H9 (cell line): Measurements from ENCODE around the gene DIAPH3. TPM values are rescaled to one million over a fixed set of nuclear protein-coding genes. Genes with fewer than 3 reads are reported as not detected.

Source experiments
- DNase-seq: peaks from one replicate; pipeline ENCODE4 v3.0.0-alpha.2; 2017
- H2AFZ ChIP-seq: one replicate; pipeline ENCODE4 v1.6.1; 2013; ENCODE audit warnings: mild to moderate bottlenecking, low read length, control low read depth, moderate library complexity
- H2AK5ac ChIP-seq: 2 replicates; pipeline ENCODE4 v1.6.1; 2013; ENCODE audit warnings: low read length, control low read depth, mixed read lengths; ENCODE audit not compliant: insufficient read length
- H2BK120ac ChIP-seq: one replicate; pipeline ENCODE4 v1.6.1; 2013; ENCODE audit warnings: low read depth, mild to moderate bottlenecking, low read length, control low read depth, inconsistent platforms; ENCODE audit not compliant: poor library complexity, severe bottlenecking
- H2BK12ac ChIP-seq: 2 replicates; pipeline ENCODE4 v1.6.1; 2013; ENCODE audit warnings: low read length, control low read depth, mixed read lengths, low read depth; ENCODE audit not compliant: insufficient read length
- H2BK15ac ChIP-seq: 2 replicates; pipeline ENCODE4 v1.6.1; 2013; ENCODE audit warnings: low read depth, low read length, control low read depth
- H2BK20ac ChIP-seq: one replicate; pipeline ENCODE4 v1.6.1; 2013; ENCODE audit warnings: low read depth, mild to moderate bottlenecking, low read length, control low read depth, inconsistent platforms; ENCODE audit not compliant: poor library complexity, severe bottlenecking
- H2BK5ac ChIP-seq: 2 replicates; pipeline ENCODE4 v1.6.1; 2013; ENCODE audit warnings: low read length, control low read depth, mixed read lengths; ENCODE audit not compliant: insufficient read length
- H3K14ac ChIP-seq: 2 replicates; pipeline ENCODE4 v1.6.1; 2013; ENCODE audit warnings: low read length, control low read depth; ENCODE audit not compliant: insufficient read depth
- H3K18ac ChIP-seq: 2 replicates; pipeline ENCODE4 v1.6.1; 2013; ENCODE audit warnings: low read depth, mild to moderate bottlenecking, mixed read lengths, low read length, control low read depth; ENCODE audit not compliant: insufficient read length
- H3K23ac ChIP-seq: 2 replicates; pipeline ENCODE4 v1.6.1; 2013; ENCODE audit warnings: low read length, control low read depth, mixed read lengths, low read depth; ENCODE audit not compliant: insufficient read length
- H3K23me2 ChIP-seq: 2 replicates; pipeline ENCODE4 v1.6.1; 2013; ENCODE audit warnings: low read depth, mild to moderate bottlenecking, mixed read lengths, low read length, control low read depth; ENCODE audit not compliant: insufficient read length, poor library complexity, severe bottlenecking
- H3K27ac ChIP-seq: 2 replicates; pipeline ENCODE4 v1.5.1; 2013; ENCODE audit warnings: low read length, control low read depth, mixed read lengths, low read depth; ENCODE audit not compliant: insufficient read length
- H3K27me3 ChIP-seq: 2 replicates; pipeline ENCODE4 v1.6.1; 2013; ENCODE audit warnings: low read length, control low read depth, inconsistent platforms; ENCODE audit not compliant: insufficient read depth
- H3K4ac ChIP-seq: 2 replicates; pipeline ENCODE4 v1.6.1; 2013; ENCODE audit warnings: low read depth, mild to moderate bottlenecking, control low read depth, inconsistent platforms, low read length, moderate library complexity
- H3K4me1 ChIP-seq: 2 replicates; pipeline ENCODE4 v1.6.1; 2013; ENCODE audit warnings: low read length, control low read depth, inconsistent platforms; ENCODE audit not compliant: insufficient read depth
- H3K4me2 ChIP-seq: 2 replicates; pipeline ENCODE4 v1.6.1; 2013; ENCODE audit warnings: low read length, control low read depth, mixed read lengths; ENCODE audit not compliant: insufficient read length, insufficient read depth
- H3K56ac ChIP-seq: 2 replicates; pipeline ENCODE4 v1.6.1; 2013; ENCODE audit warnings: low read depth, mild to moderate bottlenecking, mixed read lengths, low read length, control low read depth; ENCODE audit not compliant: insufficient read length
- H3K79me1 ChIP-seq: 2 replicates; pipeline ENCODE4 v1.6.1; 2013; ENCODE audit warnings: low read depth, mild to moderate bottlenecking, moderate library complexity, low read length, control low read depth, inconsistent platforms; ENCODE audit not compliant: insufficient read depth, poor library complexity, severe bottlenecking
- H3K79me2 ChIP-seq: 2 replicates; pipeline ENCODE4 v1.6.1; 2013; ENCODE audit warnings: low read length, control low read depth, inconsistent platforms; ENCODE audit not compliant: insufficient read depth
- H3K9ac ChIP-seq: 2 replicates; pipeline ENCODE4 v1.6.1; 2013; ENCODE audit warnings: low read length, control low read depth, mixed read lengths; ENCODE audit not compliant: insufficient read length; ENCODE audit errors: extremely low read depth
- H3K9me3 ChIP-seq: one replicate; pipeline ENCODE4 v1.6.1; 2013; ENCODE audit warnings: low read depth, low read length, inconsistent platforms; ENCODE audit not compliant: control insufficient read depth
- H3T11ph ChIP-seq: one replicate; pipeline ENCODE4 v1.6.1; 2013; ENCODE audit warnings: mild to moderate bottlenecking, low read length, control low read depth, inconsistent platforms
- H4K20me1 ChIP-seq: one replicate; pipeline ENCODE4 v1.6.1; 2013; ENCODE audit not compliant: control insufficient read depth, insufficient read length, insufficient read depth
- H4K5ac ChIP-seq: 2 replicates; pipeline ENCODE4 v1.6.1; 2013; ENCODE audit warnings: low read depth, mild to moderate bottlenecking, mixed read lengths, low read length, control low read depth; ENCODE audit not compliant: insufficient read length
- H4K8ac ChIP-seq: replicated peaks from 2 replicates; pipeline ENCODE4 v1.6.1; 2013; ENCODE audit warnings: low read length, control low read depth, mixed read lengths, low read depth; ENCODE audit not compliant: insufficient read length
- H4K91ac ChIP-seq: 2 replicates; pipeline ENCODE4 v1.6.1; 2013; ENCODE audit warnings: low read depth, mild to moderate bottlenecking, moderate library complexity, mixed read lengths, low read length, control low read depth; ENCODE audit not compliant: insufficient read length
- H3K27ac Mint-ChIP-seq, 3 experiments: 2 replicates in 2 of 3; 3 replicates in 1 of 3; pipeline ENCODE4 v1.8.0; 2020 to 2021; ENCODE audit warnings: mixed read lengths in 3 of 3, mild to moderate bottlenecking in 1 of 3, moderate library complexity in 1 of 3
- H3K27me3 Mint-ChIP-seq: 2 replicates; pipeline ENCODE4 v1.8.0; 2021; ENCODE audit warnings: low read depth, mild to moderate bottlenecking, moderate library complexity, mixed read lengths
- H3K36me3 Mint-ChIP-seq, 3 experiments: 2 replicates in 2 of 3; 3 replicates in 1 of 3; pipeline ENCODE4 v1.8.0; 2020 to 2021; ENCODE audit warnings: low read depth in 3 of 3, mixed read lengths in 3 of 3; ENCODE audit not compliant: insufficient read depth in 1 of 3
- H3K4me1 Mint-ChIP-seq, 2 experiments: 2 replicates each; pipeline ENCODE4 v1.8.0; 2020; ENCODE audit warnings: mixed read lengths in 2 of 2
- H3K4me3 Mint-ChIP-seq, 2 experiments: 2 replicates in 1 of 2; 3 replicates in 1 of 2; pipeline ENCODE4 v1.8.0; 2020 to 2021; ENCODE audit warnings: mild to moderate bottlenecking in 2 of 2, mixed read lengths in 2 of 2, moderate library complexity in 1 of 2
- H3K9me3 Mint-ChIP-seq, 2 experiments: 2 replicates in 1 of 2; 3 replicates in 1 of 2; pipeline ENCODE4 v1.8.0; 2020; ENCODE audit warnings: mild to moderate bottlenecking in 2 of 2, mixed read lengths in 2 of 2, moderate library complexity in 1 of 2
- WGBS: extraction: QIAGEN DNeasy Blood & Tissue Kit; methylation state at CpG from one replicate; pipeline ENCODE4 v1.1.7; 2013; ENCODE audit warnings: missing lambda C conversion rate, low lambda C conversion rate, mixed read lengths; ENCODE audit not compliant: insufficient read length; ENCODE audit errors: extremely low coverage; 5-methylcytosine and 5-hydroxymethylcytosine counted together
- total RNA-seq: library from RNA; stranded (reverse); gene quantifications from 2 replicates; pipeline ENCODE4 v1.2.1, GENCODE V29; 2021
- TF ChIP-seq, protein P1 (sequence below): fragments of 200-600 bp; sonication (generic); conservative IDR thresholded peaks from 3 replicates; pipeline ENCODE4 v1.8.0; 2021; ENCODE audit warnings: antibody characterized with exemption, mild to moderate bottlenecking

Gene DIAPH3
- total RNA-seq, 1 experiment from 2014 or later: 23.1 TPM

DNA sequence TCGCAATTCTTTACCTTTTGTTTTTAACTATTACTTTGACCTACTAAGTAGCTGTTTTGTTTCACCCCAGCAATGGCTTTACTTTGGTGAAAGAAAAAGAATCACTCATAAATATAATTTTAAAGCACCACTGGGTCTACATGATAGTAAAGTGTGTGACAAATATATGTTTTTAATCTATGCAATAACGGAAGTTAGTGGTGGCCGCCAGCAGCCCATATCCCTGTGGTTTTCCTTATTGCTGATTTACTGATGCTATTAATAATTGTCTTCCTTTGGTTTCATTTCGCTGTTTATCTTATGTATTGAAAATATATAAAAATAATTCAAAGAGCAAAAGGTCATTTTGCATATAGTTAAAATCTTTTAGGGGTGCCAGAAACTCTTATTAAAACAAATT, 491.3 kb downstream of the DIAPH3 start:
- no peak overlapping the region for H3T11ph ChIP-seq
- H3K27ac Mint-ChIP-seq: no peak overlapping the region; a peak in 1 of 7 replicates
- H3K4ac ChIP-seq: no peak overlapping the region
- H3K79me2 ChIP-seq: no peaks in the 10 kb centered on the region
- H3K36me3 Mint-ChIP-seq: peaks cover 0 to 1% (median 0%) of the 10 kb centered on the region in 3 experiments; a peak in 2 of 7 replicates
- H3K14ac ChIP-seq: no peak overlapping the region; the same call in 1 of the 2 replicates
- peaks cover 17 to 32% of the 10 kb centered on the region in 2 experiments for H3K4me1 Mint-ChIP-seq
- no peak overlapping the region for H4K8ac ChIP-seq
- H2AK5ac ChIP-seq: no peak overlapping the region
- H3K4me3 Mint-ChIP-seq: no peak overlapping the region
- no peak overlapping the region for H2BK5ac ChIP-seq
- H2BK120ac ChIP-seq: no peak overlapping the region
- H2BK20ac ChIP-seq: no peak overlapping the region
- no peak overlapping the region for H2AFZ ChIP-seq
- no peak overlapping the region for H3K18ac ChIP-seq
- H3K9me3 Mint-ChIP-seq: no peaks in the 10 kb centered on the region
- H2BK12ac ChIP-seq: no peak overlapping the region
- H3K9me3 ChIP-seq: no peaks in the 10 kb centered on the region
- H3K4me2 ChIP-seq: no peak overlapping the region
- H3K56ac ChIP-seq: no peak overlapping the region
- H3K27me3 ChIP-seq: no peaks in the 10 kb centered on the region
- no peaks in the 10 kb centered on the region for H3K79me1 ChIP-seq
- no CpG with 5 or more reads among the region's 4 CpGs for WGBS
- H4K91ac ChIP-seq: no peak overlapping the region
- no peak overlapping the region for H3K27ac ChIP-seq
- H4K20me1 ChIP-seq: no peaks in the 10 kb centered on the region
- no peak for DNase-seq
- H3K9ac ChIP-seq: no peak overlapping the region
- H3K23ac ChIP-seq: no peak overlapping the region
- no peaks in the 10 kb centered on the region for H3K23me2 ChIP-seq
- no peak overlapping the region for H2BK15ac ChIP-seq
- no peaks in the 10 kb centered on the region for H3K27me3 Mint-ChIP-seq
- peaks cover 9% of the 10 kb centered on the region for H3K4me1 ChIP-seq
- H4K5ac ChIP-seq: no peak overlapping the region
- TF ChIP-seq, protein P1, sequence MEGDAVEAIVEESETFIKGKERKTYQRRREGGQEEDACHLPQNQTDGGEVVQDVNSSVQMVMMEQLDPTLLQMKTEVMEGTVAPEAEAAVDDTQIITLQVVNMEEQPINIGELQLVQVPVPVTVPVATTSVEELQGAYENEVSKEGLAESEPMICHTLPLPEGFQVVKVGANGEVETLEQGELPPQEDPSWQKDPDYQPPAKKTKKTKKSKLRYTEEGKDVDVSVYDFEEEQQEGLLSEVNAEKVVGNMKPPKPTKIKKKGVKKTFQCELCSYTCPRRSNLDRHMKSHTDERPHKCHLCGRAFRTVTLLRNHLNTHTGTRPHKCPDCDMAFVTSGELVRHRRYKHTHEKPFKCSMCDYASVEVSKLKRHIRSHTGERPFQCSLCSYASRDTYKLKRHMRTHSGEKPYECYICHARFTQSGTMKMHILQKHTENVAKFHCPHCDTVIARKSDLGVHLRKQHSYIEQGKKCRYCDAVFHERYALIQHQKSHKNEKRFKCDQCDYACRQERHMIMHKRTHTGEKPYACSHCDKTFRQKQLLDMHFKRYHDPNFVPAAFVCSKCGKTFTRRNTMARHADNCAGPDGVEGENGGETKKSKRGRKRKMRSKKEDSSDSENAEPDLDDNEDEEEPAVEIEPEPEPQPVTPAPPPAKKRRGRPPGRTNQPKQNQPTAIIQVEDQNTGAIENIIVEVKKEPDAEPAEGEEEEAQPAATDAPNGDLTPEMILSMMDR: no peak
